H9 (cell line): ENCODE measurements around the gene AIG1. TPM values are rescaled to one million over a fixed set of nuclear protein-coding genes. Genes with fewer than 3 reads are reported as not detected.

ENCODE experiments used
- DNase-seq: peaks from one replicate; pipeline ENCODE4 v3.0.0-alpha.2; 2017
- H2AFZ ChIP-seq: one replicate; pipeline ENCODE4 v1.6.1; 2013; ENCODE audit warnings: mild to moderate bottlenecking, low read length, control low read depth, moderate library complexity
- H2AK5ac ChIP-seq: 2 replicates; pipeline ENCODE4 v1.6.1; 2013; ENCODE audit warnings: low read length, control low read depth, mixed read lengths; ENCODE audit not compliant: insufficient read length
- H2BK120ac ChIP-seq: one replicate; pipeline ENCODE4 v1.6.1; 2013; ENCODE audit warnings: low read depth, mild to moderate bottlenecking, low read length, control low read depth, inconsistent platforms; ENCODE audit not compliant: poor library complexity, severe bottlenecking
- H2BK12ac ChIP-seq: 2 replicates; pipeline ENCODE4 v1.6.1; 2013; ENCODE audit warnings: low read length, control low read depth, mixed read lengths, low read depth; ENCODE audit not compliant: insufficient read length
- H2BK15ac ChIP-seq: 2 replicates; pipeline ENCODE4 v1.6.1; 2013; ENCODE audit warnings: low read depth, low read length, control low read depth
- H2BK20ac ChIP-seq: one replicate; pipeline ENCODE4 v1.6.1; 2013; ENCODE audit warnings: low read depth, mild to moderate bottlenecking, low read length, control low read depth, inconsistent platforms; ENCODE audit not compliant: poor library complexity, severe bottlenecking
- H2BK5ac ChIP-seq: 2 replicates; pipeline ENCODE4 v1.6.1; 2013; ENCODE audit warnings: low read length, control low read depth, mixed read lengths; ENCODE audit not compliant: insufficient read length
- H3K14ac ChIP-seq: 2 replicates; pipeline ENCODE4 v1.6.1; 2013; ENCODE audit warnings: low read length, control low read depth; ENCODE audit not compliant: insufficient read depth
- H3K18ac ChIP-seq: 2 replicates; pipeline ENCODE4 v1.6.1; 2013; ENCODE audit warnings: low read depth, mild to moderate bottlenecking, mixed read lengths, low read length, control low read depth; ENCODE audit not compliant: insufficient read length
- H3K23ac ChIP-seq: 2 replicates; pipeline ENCODE4 v1.6.1; 2013; ENCODE audit warnings: low read length, control low read depth, mixed read lengths, low read depth; ENCODE audit not compliant: insufficient read length
- H3K23me2 ChIP-seq: 2 replicates; pipeline ENCODE4 v1.6.1; 2013; ENCODE audit warnings: low read depth, mild to moderate bottlenecking, mixed read lengths, low read length, control low read depth; ENCODE audit not compliant: insufficient read length, poor library complexity, severe bottlenecking
- H3K27ac ChIP-seq: 2 replicates; pipeline ENCODE4 v1.5.1; 2013; ENCODE audit warnings: low read length, control low read depth, mixed read lengths, low read depth; ENCODE audit not compliant: insufficient read length
- H3K27me3 ChIP-seq: 2 replicates; pipeline ENCODE4 v1.6.1; 2013; ENCODE audit warnings: low read length, control low read depth, inconsistent platforms; ENCODE audit not compliant: insufficient read depth
- H3K4ac ChIP-seq: 2 replicates; pipeline ENCODE4 v1.6.1; 2013; ENCODE audit warnings: low read depth, mild to moderate bottlenecking, control low read depth, inconsistent platforms, low read length, moderate library complexity
- H3K4me1 ChIP-seq: 2 replicates; pipeline ENCODE4 v1.6.1; 2013; ENCODE audit warnings: low read length, control low read depth, inconsistent platforms; ENCODE audit not compliant: insufficient read depth
- H3K4me2 ChIP-seq: 2 replicates; pipeline ENCODE4 v1.6.1; 2013; ENCODE audit warnings: low read length, control low read depth, mixed read lengths; ENCODE audit not compliant: insufficient read length, insufficient read depth
- H3K56ac ChIP-seq: 2 replicates; pipeline ENCODE4 v1.6.1; 2013; ENCODE audit warnings: low read depth, mild to moderate bottlenecking, mixed read lengths, low read length, control low read depth; ENCODE audit not compliant: insufficient read length
- H3K79me1 ChIP-seq: 2 replicates; pipeline ENCODE4 v1.6.1; 2013; ENCODE audit warnings: low read depth, mild to moderate bottlenecking, moderate library complexity, low read length, control low read depth, inconsistent platforms; ENCODE audit not compliant: insufficient read depth, poor library complexity, severe bottlenecking
- H3K79me2 ChIP-seq: 2 replicates; pipeline ENCODE4 v1.6.1; 2013; ENCODE audit warnings: low read length, control low read depth, inconsistent platforms; ENCODE audit not compliant: insufficient read depth
- H3K9ac ChIP-seq: 2 replicates; pipeline ENCODE4 v1.6.1; 2013; ENCODE audit warnings: low read length, control low read depth, mixed read lengths; ENCODE audit not compliant: insufficient read length; ENCODE audit errors: extremely low read depth
- H3K9me3 ChIP-seq: one replicate; pipeline ENCODE4 v1.6.1; 2013; ENCODE audit warnings: low read depth, low read length, inconsistent platforms; ENCODE audit not compliant: control insufficient read depth
- H3T11ph ChIP-seq: one replicate; pipeline ENCODE4 v1.6.1; 2013; ENCODE audit warnings: mild to moderate bottlenecking, low read length, control low read depth, inconsistent platforms
- H4K20me1 ChIP-seq: one replicate; pipeline ENCODE4 v1.6.1; 2013; ENCODE audit not compliant: control insufficient read depth, insufficient read length, insufficient read depth
- H4K5ac ChIP-seq: 2 replicates; pipeline ENCODE4 v1.6.1; 2013; ENCODE audit warnings: low read depth, mild to moderate bottlenecking, mixed read lengths, low read length, control low read depth; ENCODE audit not compliant: insufficient read length
- H4K8ac ChIP-seq: replicated peaks from 2 replicates; pipeline ENCODE4 v1.6.1; 2013; ENCODE audit warnings: low read length, control low read depth, mixed read lengths, low read depth; ENCODE audit not compliant: insufficient read length
- H4K91ac ChIP-seq: 2 replicates; pipeline ENCODE4 v1.6.1; 2013; ENCODE audit warnings: low read depth, mild to moderate bottlenecking, moderate library complexity, mixed read lengths, low read length, control low read depth; ENCODE audit not compliant: insufficient read length
- H3K27ac Mint-ChIP-seq, 3 experiments: 2 replicates in 2 of 3; 3 replicates in 1 of 3; pipeline ENCODE4 v1.8.0; 2020 to 2021; ENCODE audit warnings: mixed read lengths in 3 of 3, mild to moderate bottlenecking in 1 of 3, moderate library complexity in 1 of 3
- H3K27me3 Mint-ChIP-seq: 2 replicates; pipeline ENCODE4 v1.8.0; 2021; ENCODE audit warnings: low read depth, mild to moderate bottlenecking, moderate library complexity, mixed read lengths
- H3K36me3 Mint-ChIP-seq, 3 experiments: 2 replicates in 2 of 3; 3 replicates in 1 of 3; pipeline ENCODE4 v1.8.0; 2020 to 2021; ENCODE audit warnings: low read depth in 3 of 3, mixed read lengths in 3 of 3; ENCODE audit not compliant: insufficient read depth in 1 of 3
- H3K4me1 Mint-ChIP-seq, 2 experiments: 2 replicates each; pipeline ENCODE4 v1.8.0; 2020; ENCODE audit warnings: mixed read lengths in 2 of 2
- H3K4me3 Mint-ChIP-seq, 2 experiments: 2 replicates in 1 of 2; 3 replicates in 1 of 2; pipeline ENCODE4 v1.8.0; 2020 to 2021; ENCODE audit warnings: mild to moderate bottlenecking in 2 of 2, mixed read lengths in 2 of 2, moderate library complexity in 1 of 2
- H3K9me3 Mint-ChIP-seq, 2 experiments: 2 replicates in 1 of 2; 3 replicates in 1 of 2; pipeline ENCODE4 v1.8.0; 2020; ENCODE audit warnings: mild to moderate bottlenecking in 2 of 2, mixed read lengths in 2 of 2, moderate library complexity in 1 of 2
- CTCF ChIP-seq: fragments of 200-600 bp; sonication (generic); conservative IDR thresholded peaks from 3 replicates; pipeline ENCODE4 v1.8.0; 2021; ENCODE audit warnings: antibody characterized with exemption, mild to moderate bottlenecking
- WGBS: extraction: QIAGEN DNeasy Blood & Tissue Kit; methylation state at CpG from one replicate; pipeline ENCODE4 v1.1.7; 2013; ENCODE audit warnings: missing lambda C conversion rate, low lambda C conversion rate, mixed read lengths; ENCODE audit not compliant: insufficient read length; ENCODE audit errors: extremely low coverage; 5-methylcytosine and 5-hydroxymethylcytosine counted together
- total RNA-seq: library from RNA; stranded (reverse); gene quantifications from 2 replicates; pipeline ENCODE4 v1.2.1, GENCODE V29; 2021

Gene AIG1
- total RNA-seq, 1 experiment from 2014 or later, result 44.6 TPM

DNA sequence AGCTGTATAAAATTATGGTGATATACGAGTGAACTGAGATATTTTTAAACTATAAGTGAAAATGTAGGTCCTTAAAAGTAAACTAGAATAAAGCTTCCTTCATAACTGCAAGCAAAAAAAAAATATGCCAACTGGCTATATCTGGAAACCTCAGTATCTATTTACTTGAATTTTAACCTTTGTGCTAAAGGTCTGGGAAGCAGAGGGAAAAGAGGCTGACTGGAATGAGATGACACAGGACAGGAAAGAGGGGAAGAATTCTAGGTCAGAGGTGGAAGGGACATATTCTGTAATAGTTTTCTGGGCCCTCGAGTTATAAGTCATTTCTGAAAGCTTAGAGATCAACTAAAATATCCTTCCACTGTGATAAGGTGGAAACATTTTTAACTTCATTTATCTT is 46.8 kb downstream of the AIG1 start:
- no peak overlapping the region for H4K5ac ChIP-seq
- no peak overlapping the region for H3K4me3 Mint-ChIP-seq
- H2BK20ac ChIP-seq, result no peak overlapping the region

More for the DNA sequence above, 46.8 kb downstream of the AIG1 start:
- H3K79me1 ChIP-seq, result no peaks in the 10 kb centered on the region
- H3K4ac ChIP-seq, result no peak overlapping the region
- H3K23me2 ChIP-seq, result no peaks in the 10 kb centered on the region
- H3T11ph ChIP-seq, result no peak overlapping the region
- Mint-ChIP-seq H3K27me3 (no peaks in the 10 kb centered on the region), H3K36me3 (peaks cover 0 to 9% (median 0%) of the 10 kb centered on the region in 3 experiments; a peak in 2 of 7 replicates), H3K27ac (peak overlapping the region in 1 of 3 experiments; percentile 42; a peak in 1 of 7 replicates), H3K4me1 (no peaks in the 10 kb centered on the region), H3K9me3 (no peaks in the 10 kb centered on the region)
- H3K4me2 ChIP-seq, result no peak overlapping the region
- H4K8ac ChIP-seq, result no peak overlapping the region
- no peak overlapping the region for H3K14ac ChIP-seq
- H2BK120ac ChIP-seq, result no peak overlapping the region
- no peak overlapping the region for H3K18ac ChIP-seq
- no peak for DNase-seq
- H2AK5ac ChIP-seq, result no peak overlapping the region
- no peak overlapping the region for H2BK5ac ChIP-seq
- H3K27ac ChIP-seq, result no peak overlapping the region
- no peak overlapping the region for H3K56ac ChIP-seq
- no peak overlapping the region for H2BK12ac ChIP-seq
- no peaks in the 10 kb centered on the region for H3K27me3 ChIP-seq
- no CpG with 5 or more reads among the region's 2 CpGs for WGBS
- no peaks in the 10 kb centered on the region for H4K20me1 ChIP-seq
- TF ChIP-seq CTCF, result no peak
- H3K4me1 ChIP-seq, result no peaks in the 10 kb centered on the region
- no peaks in the 10 kb centered on the region for H3K9me3 ChIP-seq
- no peak overlapping the region for H4K91ac ChIP-seq
- no peak overlapping the region for H3K23ac ChIP-seq
- no peak overlapping the region for H2BK15ac ChIP-seq
- H2AFZ ChIP-seq, result no peak overlapping the region
- H3K9ac ChIP-seq, result no peak overlapping the region
- H3K79me2 ChIP-seq, result no peaks in the 10 kb centered on the region
